ENCODE data around the gene MAEA.
"Not testable (repeated sequence)": the region's sequence is repeated elsewhere in the genome, so short reads cannot be mapped to it uniquely, and the experiment has no call there.

The MAEA gene

GRCh38 chr4:1369479-1370079 lies 79.9 kb downstream of the MAEA start:
- no peak for DNase-seq

- DNase-seq: no peak
These were observed 80.8 kb downstream of the MAEA start for GRCh38 chr4:1370321-1371124.

- no peak for DNase-seq
These were observed 81.8 kb downstream of the MAEA start for GRCh38 chr4:1371176-1372165.

GRCh38 chr4:1372576-1372975 lies 82.9 kb downstream of the MAEA start:
- DNase-seq: not testable (repeated sequence)

DNA sequence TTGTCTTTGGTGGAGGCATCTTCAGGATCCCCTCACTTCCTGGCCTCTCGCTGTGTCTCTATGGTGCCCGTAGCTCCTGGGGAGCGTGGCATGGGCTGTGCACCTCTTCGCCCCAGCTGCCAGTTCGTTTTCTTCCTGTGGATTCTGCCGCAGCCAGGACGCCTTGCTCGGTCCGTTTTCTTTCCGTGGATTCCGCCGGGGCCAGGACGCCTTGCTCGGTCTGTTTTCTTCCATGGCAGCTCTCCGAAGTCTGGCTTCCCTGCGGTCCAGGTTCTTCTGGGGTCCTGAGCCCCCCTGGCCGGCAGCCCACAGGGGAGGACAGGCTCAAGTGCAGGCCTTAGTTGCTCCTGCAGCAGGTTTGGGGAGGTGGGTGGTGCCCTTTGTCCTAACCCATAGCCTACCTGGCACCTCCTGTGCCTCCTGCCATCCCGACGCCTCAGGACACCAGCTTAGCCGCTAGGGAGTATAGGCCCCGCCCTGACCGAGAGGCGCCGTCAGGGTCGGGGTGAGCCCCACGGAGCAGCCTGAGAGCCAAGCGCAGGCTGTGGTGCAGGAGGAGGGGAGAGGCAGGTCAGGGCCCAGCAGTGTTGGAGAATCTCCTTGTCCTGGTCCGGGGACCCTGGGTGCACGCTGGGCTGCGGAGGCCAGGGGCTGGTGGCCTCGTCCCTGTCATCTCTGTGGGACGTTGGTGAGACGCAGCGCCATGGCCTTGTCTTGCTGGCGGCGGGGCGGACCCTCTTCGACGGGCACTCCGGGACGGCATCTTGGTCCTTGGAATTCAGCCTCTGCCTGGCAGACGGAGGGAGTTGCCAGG lies 84.4 kb downstream of the MAEA start:
- DNase-seq: no peak

DNA sequence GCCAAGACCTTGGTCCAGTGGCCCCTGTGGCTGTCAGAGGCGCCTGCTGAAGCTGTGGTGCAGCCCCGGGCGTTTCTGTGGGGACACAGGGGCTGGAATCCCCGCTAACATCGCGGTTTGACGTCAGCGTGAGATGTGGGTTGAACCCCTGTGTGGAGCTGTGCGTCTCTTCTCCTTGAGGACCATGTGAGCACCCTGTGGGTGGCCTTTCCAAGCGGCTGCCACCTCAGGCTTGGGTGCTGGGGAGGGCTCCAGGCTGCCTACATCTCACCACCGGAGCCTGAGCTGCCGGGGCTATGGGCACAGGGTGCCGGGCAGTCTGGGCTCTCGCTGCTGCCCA lies 85.0 kb downstream of the MAEA start:
- DNase-seq: no peak

GRCh38 chr4:1375051-1375721 lies 85.5 kb downstream of the MAEA start:
- no peak for DNase-seq

GRCh38 chr4:1375761-1376322 lies 86.2 kb downstream of the MAEA start:
- no peak for DNase-seq

DNA sequence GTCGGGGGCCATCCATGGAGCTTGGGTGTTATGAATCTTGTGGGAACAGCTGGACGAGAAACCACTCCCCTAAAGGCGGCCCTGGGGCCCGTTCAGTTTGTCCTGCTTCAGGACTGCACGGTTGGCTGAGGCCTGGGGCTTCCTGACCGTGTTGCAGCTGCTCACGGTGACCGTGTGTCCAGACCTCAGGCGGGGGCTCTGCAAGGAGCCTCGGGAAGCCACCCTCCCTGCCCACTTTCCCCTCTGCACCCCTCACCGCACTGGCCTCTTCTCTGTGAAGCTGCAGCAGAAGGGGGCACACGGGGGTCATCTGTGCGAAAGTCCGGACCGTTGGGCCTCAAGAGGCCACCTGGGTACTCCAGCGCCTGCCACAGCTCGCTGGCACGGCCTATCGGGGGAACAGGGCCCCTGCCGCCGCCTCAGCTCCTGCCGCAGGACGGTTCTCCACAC lies 86.7 kb downstream of the MAEA start:
- DNase-seq: no peak

DNA sequence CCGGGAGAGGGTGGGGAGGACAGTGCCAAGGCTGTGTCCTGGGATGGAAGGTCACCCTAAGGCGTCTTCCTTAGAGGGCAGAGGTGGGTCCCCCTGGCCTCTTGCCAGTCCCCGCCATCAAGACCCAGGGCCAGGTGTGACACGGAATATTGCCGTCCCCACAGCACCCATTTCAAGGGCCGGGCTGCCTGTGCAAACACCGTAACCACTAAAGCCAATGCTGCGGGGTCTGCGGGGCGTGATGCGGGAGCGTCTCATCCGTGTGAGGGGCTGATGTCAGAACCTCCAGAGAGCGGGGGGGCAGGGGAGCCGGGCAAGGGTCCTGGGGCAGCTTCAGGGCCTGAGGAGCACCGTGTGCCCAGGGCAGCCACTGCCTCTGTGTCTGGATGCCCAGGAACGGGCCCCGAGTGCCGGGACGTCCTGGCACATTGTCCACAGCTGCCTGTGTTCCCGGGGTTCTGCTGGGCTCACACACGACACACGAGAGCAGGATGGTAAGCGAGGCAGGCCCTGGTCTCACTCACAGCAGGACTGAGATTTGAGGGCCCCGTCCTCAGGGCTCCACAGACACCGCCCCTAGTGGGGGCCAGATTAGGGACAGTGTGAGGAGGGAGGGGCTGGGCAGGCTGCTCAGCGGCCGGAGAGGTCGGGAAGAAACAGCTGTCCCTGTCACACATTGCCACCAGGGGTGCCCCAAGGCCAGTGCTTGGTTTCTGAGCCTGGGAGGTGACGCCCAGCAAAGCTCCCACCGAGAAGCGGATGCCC lies 87.3 kb downstream of the MAEA start:
- DNase-seq: no peak

DNA sequence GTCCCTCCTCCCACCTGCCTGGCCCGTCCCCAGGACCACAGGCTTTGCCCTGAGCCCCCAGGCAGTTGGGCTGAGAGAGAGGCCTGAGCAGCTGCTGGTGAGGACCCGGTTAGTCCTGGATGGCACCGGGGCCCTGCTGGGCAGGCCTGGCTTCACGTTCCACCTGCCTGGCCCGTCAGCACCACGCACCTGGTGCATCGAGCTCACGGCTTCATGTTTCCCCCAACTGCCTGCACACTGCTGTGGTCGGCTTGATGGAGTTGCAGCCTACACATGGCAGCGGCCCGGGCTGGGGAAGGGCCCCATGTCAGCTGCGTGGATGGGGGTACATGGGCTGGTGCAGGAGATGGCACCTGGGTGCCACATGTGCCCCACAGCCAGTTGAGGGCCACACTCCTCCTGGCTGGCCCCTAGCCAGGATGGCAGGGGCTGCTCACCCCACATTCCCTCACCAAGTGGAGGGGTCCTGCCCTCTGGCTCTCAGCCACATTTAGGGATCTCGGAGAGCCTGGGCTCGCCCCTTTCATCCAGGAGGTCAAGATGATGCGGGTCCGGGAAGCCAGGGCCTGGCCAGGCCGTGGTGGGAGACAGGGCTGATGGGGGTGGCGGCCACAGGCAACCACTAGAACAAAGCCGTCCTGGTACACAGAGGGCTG lies 88.0 kb downstream of the MAEA start:
- DNase-seq: no peak

- DNase-seq: no peak
These were observed 89.0 kb downstream of the MAEA start for GRCh38 chr4:1378559-1379231.

GRCh38 chr4:1379351-1379781 lies 89.7 kb downstream of the MAEA start:
- DNase-seq: no peak

GRCh38 chr4:1379801-1380331 lies 90.2 kb downstream of the MAEA start:
- DNase-seq: no peak

- no peak for DNase-seq
These were observed 90.9 kb downstream of the MAEA start for GRCh38 chr4:1380368-1381151.

DNA sequence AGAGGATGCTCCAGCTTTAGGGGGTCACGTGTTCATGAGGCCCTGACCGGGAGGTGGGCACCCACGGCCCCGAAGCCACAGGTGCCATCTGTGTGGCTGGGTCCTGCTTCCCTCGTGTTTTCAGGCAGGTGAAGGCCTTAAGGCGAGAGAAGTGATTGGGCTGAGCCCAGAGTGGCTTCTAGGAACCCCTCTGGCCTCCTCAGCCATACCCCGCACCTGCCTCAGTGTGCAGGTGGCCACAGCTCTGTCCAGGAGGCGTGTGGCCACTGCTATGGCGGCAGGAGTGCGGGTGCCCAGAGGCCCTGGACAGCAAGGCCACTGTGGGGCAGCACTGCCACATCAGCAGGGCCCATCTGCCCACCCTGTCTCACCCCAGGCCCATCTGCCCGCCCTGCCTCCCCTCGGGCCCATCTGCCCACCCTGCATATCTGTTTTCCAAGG lies 91.5 kb downstream of the MAEA start:
- DNase-seq: no peak

DNA sequence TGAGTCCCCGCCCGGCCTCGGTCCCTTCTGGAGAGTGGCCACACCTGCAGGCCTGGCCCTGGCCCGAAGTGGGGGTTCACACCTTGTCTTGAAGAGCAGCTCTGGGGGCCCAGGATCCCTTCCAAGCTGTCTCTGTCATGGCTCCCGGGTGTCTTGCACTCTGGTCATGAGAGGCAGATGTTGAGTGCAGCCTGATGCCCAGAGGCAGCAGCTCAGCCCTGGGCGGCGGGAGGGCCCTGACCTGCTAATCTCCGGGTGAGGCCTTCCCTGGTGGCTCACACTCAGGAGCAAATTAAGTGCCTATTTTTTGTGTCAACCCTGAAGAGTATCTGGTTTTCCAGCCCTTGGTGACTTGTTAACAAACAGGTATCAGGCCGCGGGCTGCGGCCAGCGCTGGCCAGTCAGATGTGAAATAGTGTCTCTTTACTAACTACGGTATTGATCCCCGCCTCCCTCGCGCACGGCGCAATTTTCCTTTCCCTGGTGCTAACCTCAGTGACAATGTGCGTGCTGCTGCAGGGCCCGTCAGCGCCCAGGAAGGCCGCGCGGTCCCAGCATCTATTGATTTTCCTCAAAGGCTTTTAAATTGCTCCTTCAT lies 92.4 kb downstream of the MAEA start:
- no peak for DNase-seq
